ENCODE results near the gene FAM186B. TPM values are rescaled to one million over a fixed set of nuclear protein-coding genes. Genes with fewer than 3 reads are reported as not detected.

Gene FAM186B
- total RNA-seq, 1 donor from 2014 or later: 0.26 TPM

GRCh38 chr12:49588721-49589516, 16.5 kb downstream of the FAM186B start:
- no peak for FAIRE-seq
- Histone ChIP-seq H3K4me3 (ENCODE audit: low read depth, low read length) (no peak overlapping the region), H3K27me3 (ENCODE audit: control insufficient read depth, insufficient read depth, low read length) (no peaks in the 10 kb centered on the region), H3K36me3 (ENCODE audit: control insufficient read depth, insufficient read depth, low read length) (no peaks in the 10 kb centered on the region)
- no peak for TF ChIP-seq CTCF (IDR thresholded peaks at IDR 0.05; ENCODE audit: insufficient read depth, low read length, severe bottlenecking)
- DNase-seq (ENCODE audit: low read depth): peak; percentile 17

DNA sequence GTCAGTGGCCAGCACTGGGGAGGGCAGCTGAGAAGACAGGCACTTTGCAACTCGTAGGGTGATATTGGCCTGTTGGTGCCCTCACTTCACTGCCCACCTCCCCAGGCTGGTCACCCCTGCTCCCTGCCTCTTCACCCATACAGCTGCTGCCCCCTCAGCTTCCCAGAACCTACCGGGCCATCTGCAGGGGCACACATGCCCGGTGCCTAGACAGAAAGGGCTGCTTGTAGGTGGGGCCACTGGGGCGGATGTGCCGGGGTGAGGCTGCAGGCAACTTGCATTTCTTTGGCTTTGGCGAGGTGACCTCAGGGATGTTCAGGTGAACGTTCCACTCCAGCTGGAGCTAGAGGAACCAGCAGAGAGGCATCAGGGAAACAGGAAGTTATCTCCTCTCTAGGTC, 17.2 kb downstream of the FAM186B start:
- no peak for TF ChIP-seq CTCF (IDR thresholded peaks at IDR 0.05; ENCODE audit: insufficient read depth, low read length, severe bottlenecking)
- Histone ChIP-seq H3K4me3 (ENCODE audit: low read depth, low read length) (no peak overlapping the region), H3K27me3 (ENCODE audit: control insufficient read depth, insufficient read depth, low read length) (no peaks in the 10 kb centered on the region), H3K36me3 (ENCODE audit: control insufficient read depth, insufficient read depth, low read length) (no peaks in the 10 kb centered on the region)
- no peak for DNase-seq (ENCODE audit: low read depth)
- FAIRE-seq: no peak

GRCh38 chr12:49587174-49587908, 18.1 kb downstream of the FAM186B start:
- DNase-seq (ENCODE audit: low read depth) (no peak), FAIRE-seq (no peak)
- no peak for TF ChIP-seq CTCF (IDR thresholded peaks at IDR 0.05; ENCODE audit: insufficient read depth, low read length, severe bottlenecking)
- Histone ChIP-seq H3K4me3 (ENCODE audit: low read depth, low read length) (no peak overlapping the region), H3K27me3 (ENCODE audit: control insufficient read depth, insufficient read depth, low read length) (no peaks in the 10 kb centered on the region), H3K36me3 (ENCODE audit: control insufficient read depth, insufficient read depth, low read length) (no peaks in the 10 kb centered on the region)

GRCh38 chr12:49585477-49586459, 19.7 kb downstream of the FAM186B start:
- DNase-seq (ENCODE audit: low read depth) (no peak), FAIRE-seq (no peak)
- H3K4me3 ChIP-seq (ENCODE audit: low read depth, low read length): no peak overlapping the region
- no peaks in the 10 kb centered on the region for H3K36me3 ChIP-seq (ENCODE audit: control insufficient read depth, insufficient read depth, low read length)
- TF ChIP-seq CTCF (IDR thresholded peaks at IDR 0.05; ENCODE audit: insufficient read depth, low read length, severe bottlenecking): no peak
- H3K27me3 ChIP-seq (ENCODE audit: control insufficient read depth, insufficient read depth, low read length): no peaks in the 10 kb centered on the region

GRCh38 chr12:49584591-49584990, 20.8 kb downstream of the FAM186B start:
- FAIRE-seq (no peak), DNase-seq (ENCODE audit: low read depth) (no peak)
- no peak overlapping the region for H3K4me3 ChIP-seq (ENCODE audit: low read depth, low read length)
- H3K36me3 ChIP-seq (ENCODE audit: control insufficient read depth, insufficient read depth, low read length): no peaks in the 10 kb centered on the region
- no peaks in the 10 kb centered on the region for H3K27me3 ChIP-seq (ENCODE audit: control insufficient read depth, insufficient read depth, low read length)
- TF ChIP-seq CTCF (IDR thresholded peaks at IDR 0.05; ENCODE audit: insufficient read depth, low read length, severe bottlenecking): no peak

All from bronchial epithelial cell (primary cell).